IMR-90 (cell line): ENCODE measurements around the gene HOXD8.

Experiments used
- BHLHE40 ChIP-seq: fragments of 150-350 bp; IDR thresholded peaks from 2 replicates; pipeline ENCODE4 v1.6.1; 2016; ENCODE audit warnings: mild to moderate bottlenecking, low read depth, low read length
- FOS ChIP-seq: fragments of 150-350 bp; IDR thresholded peaks from 2 replicates; pipeline ENCODE4 v1.6.1; 2016; ENCODE audit warnings: low read depth, low read length
- MAFK ChIP-seq: IDR thresholded peaks from 2 replicates; pipeline ENCODE4 v1.6.1; 2012; ENCODE audit warnings: low read depth, low read length, improper control_type of control experiment
- POLR2A ChIP-seq: IDR thresholded peaks from 2 replicates; pipeline ENCODE4 v1.6.1; 2012; ENCODE audit warnings: mild to moderate bottlenecking, low read depth, low read length
- TF ChIP-seq, protein P1 (sequence below): conservative IDR thresholded peaks from 2 replicates; pipeline ENCODE4 v1.5.1; 2012; ENCODE audit warnings: mild to moderate bottlenecking, low read depth, low read length, improper control_type of control experiment
- TF ChIP-seq, protein P2 (sequence below): fragments of 150-350 bp; IDR thresholded peaks from 2 replicates; pipeline ENCODE4 v1.6.1; 2017; ENCODE audit warnings: mild to moderate bottlenecking, antibody characterized with exemption, low read length, low read depth
- TF ChIP-seq, protein P3 (sequence below): fragments of 150-350 bp; IDR thresholded peaks from 2 replicates; pipeline ENCODE4 v1.6.1; 2016; ENCODE audit warnings: low read depth, mild to moderate bottlenecking, low read length, moderate library complexity, borderline replicate concordance

- TF ChIP-seq, protein P1, sequence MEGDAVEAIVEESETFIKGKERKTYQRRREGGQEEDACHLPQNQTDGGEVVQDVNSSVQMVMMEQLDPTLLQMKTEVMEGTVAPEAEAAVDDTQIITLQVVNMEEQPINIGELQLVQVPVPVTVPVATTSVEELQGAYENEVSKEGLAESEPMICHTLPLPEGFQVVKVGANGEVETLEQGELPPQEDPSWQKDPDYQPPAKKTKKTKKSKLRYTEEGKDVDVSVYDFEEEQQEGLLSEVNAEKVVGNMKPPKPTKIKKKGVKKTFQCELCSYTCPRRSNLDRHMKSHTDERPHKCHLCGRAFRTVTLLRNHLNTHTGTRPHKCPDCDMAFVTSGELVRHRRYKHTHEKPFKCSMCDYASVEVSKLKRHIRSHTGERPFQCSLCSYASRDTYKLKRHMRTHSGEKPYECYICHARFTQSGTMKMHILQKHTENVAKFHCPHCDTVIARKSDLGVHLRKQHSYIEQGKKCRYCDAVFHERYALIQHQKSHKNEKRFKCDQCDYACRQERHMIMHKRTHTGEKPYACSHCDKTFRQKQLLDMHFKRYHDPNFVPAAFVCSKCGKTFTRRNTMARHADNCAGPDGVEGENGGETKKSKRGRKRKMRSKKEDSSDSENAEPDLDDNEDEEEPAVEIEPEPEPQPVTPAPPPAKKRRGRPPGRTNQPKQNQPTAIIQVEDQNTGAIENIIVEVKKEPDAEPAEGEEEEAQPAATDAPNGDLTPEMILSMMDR = no peak
- TF ChIP-seq, protein P2, sequence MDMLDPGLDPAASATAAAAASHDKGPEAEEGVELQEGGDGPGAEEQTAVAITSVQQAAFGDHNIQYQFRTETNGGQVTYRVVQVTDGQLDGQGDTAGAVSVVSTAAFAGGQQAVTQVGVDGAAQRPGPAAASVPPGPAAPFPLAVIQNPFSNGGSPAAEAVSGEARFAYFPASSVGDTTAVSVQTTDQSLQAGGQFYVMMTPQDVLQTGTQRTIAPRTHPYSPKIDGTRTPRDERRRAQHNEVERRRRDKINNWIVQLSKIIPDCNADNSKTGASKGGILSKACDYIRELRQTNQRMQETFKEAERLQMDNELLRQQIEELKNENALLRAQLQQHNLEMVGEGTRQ = no peak
- no peak for TF ChIP-seq POLR2A
- TF ChIP-seq, protein P3, sequence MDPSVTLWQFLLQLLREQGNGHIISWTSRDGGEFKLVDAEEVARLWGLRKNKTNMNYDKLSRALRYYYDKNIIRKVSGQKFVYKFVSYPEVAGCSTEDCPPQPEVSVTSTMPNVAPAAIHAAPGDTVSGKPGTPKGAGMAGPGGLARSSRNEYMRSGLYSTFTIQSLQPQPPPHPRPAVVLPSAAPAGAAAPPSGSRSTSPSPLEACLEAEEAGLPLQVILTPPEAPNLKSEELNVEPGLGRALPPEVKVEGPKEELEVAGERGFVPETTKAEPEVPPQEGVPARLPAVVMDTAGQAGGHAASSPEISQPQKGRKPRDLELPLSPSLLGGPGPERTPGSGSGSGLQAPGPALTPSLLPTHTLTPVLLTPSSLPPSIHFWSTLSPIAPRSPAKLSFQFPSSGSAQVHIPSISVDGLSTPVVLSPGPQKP = no peak
- no peak for TF ChIP-seq BHLHE40
- no peak for TF ChIP-seq MAFK
- TF ChIP-seq FOS = no peak
Measured at GRCh38 chr2:176092270-176093144, 37.0 kb upstream of the HOXD8 start, which contains the start of gene HOXD13.
